Dendritic cell treated with granulocyte-macrophage colony-stimulating factor and Interleukin-4, amounts not matched to agents 40 ng/mL and 50 ng/mL, for 4 days (primary cell): ENCODE data around the gene CELF5.
"Not testable (repeated sequence)": the region's sequence is repeated elsewhere in the genome, so short reads cannot be mapped to it uniquely, and the experiment has no call there.

Experiments used
- H3K27ac Mint-ChIP-seq: one replicate; pipeline ENCODE4 v1.8.0; 2022; ENCODE audit warnings: mild to moderate bottlenecking, mixed read lengths
- H3K27me3 Mint-ChIP-seq: one replicate; pipeline ENCODE4 v1.8.0; 2022; ENCODE audit warnings: mild to moderate bottlenecking, mixed read lengths
- H3K36me3 Mint-ChIP-seq: one replicate; pipeline ENCODE4 v1.8.0; 2022; ENCODE audit warnings: low read depth, mixed read lengths
- H3K4me1 Mint-ChIP-seq: one replicate; pipeline ENCODE4 v1.8.0; 2022; ENCODE audit warnings: low read depth, mixed read lengths
- H3K4me3 Mint-ChIP-seq: one replicate; pipeline ENCODE4 v1.8.0; 2022; ENCODE audit warnings: mild to moderate bottlenecking, moderate library complexity, mixed read lengths
- H3K9me3 Mint-ChIP-seq: one replicate; pipeline ENCODE4 v1.8.0; 2022; ENCODE audit warnings: mixed read lengths
- intact Hi-C: fragments of 100-400 bp; cut with micrococcal nuclease; formaldehyde crosslinking; loops from one replicate; pipeline ENCODE4 v1.15.0; 2022

The CELF5 gene

DNA sequence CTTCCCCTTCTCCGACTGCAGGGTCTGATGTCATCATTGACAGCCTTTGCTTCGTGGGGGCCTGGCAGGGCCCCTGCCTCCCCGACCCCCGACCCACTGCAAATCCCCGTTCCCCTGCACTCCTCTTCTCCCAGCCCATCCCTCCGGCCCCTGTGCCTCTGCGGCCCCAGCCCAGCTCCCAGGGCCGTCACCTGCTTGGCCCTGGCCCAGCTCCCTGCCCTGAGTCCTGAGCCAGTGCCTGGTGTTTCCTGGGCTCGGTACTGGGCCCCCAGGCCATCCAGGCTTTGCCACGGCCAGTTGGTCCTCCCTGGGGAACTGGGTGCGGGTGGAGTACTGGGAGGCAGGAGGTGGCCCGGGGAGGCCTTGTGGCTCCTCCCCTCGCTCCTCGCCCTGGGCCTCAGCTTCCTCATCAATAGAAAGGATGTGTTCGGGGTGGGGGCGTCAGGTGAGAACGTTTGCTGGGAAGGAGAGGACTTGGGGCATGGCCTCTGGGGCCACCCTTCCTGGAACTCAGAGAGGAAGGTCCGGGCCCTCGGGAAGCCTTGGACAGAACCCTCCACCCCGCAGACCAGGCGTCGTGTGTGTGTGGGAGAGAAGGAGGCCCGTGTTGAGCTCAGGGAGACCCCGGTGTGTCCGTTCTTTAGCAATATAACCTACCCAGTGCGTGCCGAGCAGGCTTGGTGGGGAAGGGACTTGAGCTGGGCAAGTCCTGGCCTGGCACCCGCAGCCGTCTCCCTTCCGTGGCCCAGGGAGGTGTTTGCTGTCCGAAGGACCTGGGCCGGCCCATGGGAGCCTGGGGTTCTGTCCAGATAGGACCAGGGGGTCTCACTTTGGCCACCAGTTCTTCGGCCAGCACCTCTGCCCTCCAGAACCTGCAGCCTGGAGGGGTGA is 15.9 kb upstream of the CELF5 start:
- no peak overlapping the region for H3K27ac Mint-ChIP-seq
- H3K4me1 Mint-ChIP-seq: peaks cover 10% of the 10 kb centered on the region
- H3K4me3 Mint-ChIP-seq: no peak overlapping the region
- no peaks in the 10 kb centered on the region for H3K27me3 Mint-ChIP-seq
- H3K36me3 Mint-ChIP-seq: peaks cover 59% of the 10 kb centered on the region
- H3K9me3 Mint-ChIP-seq: no peaks in the 10 kb centered on the region
- intact Hi-C loops: no loop called here

DNA sequence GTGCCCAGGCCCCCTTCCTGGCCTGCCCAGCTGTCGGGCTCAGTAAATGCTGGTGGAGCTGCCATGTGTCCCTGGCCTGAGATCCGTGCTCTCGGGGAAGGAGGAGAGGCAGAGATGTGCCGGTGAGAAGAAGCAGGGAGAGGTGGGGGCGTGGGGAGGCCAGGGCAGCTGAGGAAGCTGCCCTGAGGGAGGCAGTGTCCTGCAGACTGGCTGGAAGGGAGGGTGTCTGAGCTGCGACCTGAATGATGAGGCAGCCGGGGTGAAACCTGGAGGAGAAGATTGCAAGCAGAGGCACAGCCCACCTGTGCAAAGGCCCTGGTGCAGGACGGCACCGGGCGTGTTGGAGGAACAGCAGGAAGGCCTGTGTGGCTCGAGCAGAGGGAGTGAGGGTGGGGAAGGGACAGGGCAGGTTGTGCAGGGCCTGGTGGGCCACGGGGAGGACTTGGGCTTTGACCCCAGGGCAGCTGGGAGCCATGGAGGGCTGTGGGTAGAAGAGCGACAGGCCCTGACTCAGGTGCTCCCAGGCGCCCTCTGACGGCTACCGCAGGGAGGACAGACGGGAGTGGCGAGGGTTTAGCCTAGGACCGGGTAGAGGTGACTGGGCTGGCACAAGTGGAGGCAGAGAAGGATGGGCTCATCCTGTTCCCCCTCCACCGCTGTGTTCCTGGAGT is 14.0 kb upstream of the CELF5 start:
- intact Hi-C loops: no loop called here
- Mint-ChIP-seq H3K9me3 (no peaks in the 10 kb centered on the region), H3K4me3 (no peak overlapping the region), H3K27me3 (no peaks in the 10 kb centered on the region), H3K4me1 (peaks cover 10% of the 10 kb centered on the region), H3K36me3 (peaks cover 39% of the 10 kb centered on the region), H3K27ac (no peak overlapping the region)

DNA sequence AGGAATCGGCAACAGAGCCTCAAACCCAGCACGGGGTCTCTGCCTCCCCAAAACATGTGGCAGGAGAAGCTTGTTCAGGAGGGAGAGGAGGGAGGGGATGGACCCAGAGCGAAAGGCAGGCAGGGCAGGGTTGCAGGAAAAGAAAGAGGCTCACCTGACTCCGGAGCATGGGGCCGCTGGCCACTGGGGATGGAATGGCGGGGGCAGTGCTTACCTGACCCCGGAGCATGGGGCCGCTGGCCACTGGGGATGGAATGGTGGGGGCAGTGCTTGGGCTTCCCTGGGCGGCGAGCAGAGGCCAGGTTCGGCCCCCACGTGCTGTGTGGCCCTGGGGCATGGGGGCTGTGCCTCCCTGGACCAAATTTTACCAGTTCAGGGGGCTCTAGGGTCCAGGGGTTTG is 13.3 kb upstream of the CELF5 start:
- H3K27me3 Mint-ChIP-seq: no peaks in the 10 kb centered on the region
- no peaks in the 10 kb centered on the region for H3K9me3 Mint-ChIP-seq
- H3K27ac Mint-ChIP-seq: no peak overlapping the region
- no peak overlapping the region for H3K4me3 Mint-ChIP-seq
- peaks cover 35% of the 10 kb centered on the region for H3K36me3 Mint-ChIP-seq
- intact Hi-C loops: no loop called here
- H3K4me1 Mint-ChIP-seq: peaks cover 10% of the 10 kb centered on the region

DNA sequence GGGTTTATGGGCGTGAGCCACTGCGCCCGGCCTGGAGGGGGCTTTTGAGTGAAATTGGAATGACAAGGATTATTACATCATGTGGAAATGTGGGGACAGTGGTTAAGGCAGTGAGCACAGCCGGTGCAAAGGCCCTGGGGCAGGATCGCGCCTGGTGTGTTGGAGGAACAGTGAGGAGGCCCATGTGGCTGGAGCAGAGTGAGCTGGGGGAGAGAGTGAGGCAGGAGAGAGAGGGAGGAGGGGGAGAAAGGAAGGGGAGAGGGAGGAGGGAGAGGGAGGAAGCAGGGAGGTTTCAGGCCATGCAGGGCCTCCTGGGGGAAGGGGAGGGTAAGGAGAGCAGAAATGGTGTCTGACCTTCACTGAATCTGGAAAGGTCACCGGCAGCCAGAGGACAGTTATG is 11.3 kb upstream of the CELF5 start:
- Mint-ChIP-seq H3K9me3 (no peaks in the 10 kb centered on the region), H3K27me3 (no peaks in the 10 kb centered on the region), H3K4me1 (peaks cover 6% of the 10 kb centered on the region), H3K27ac (no peak overlapping the region), H3K36me3 (peaks cover 15% of the 10 kb centered on the region), H3K4me3 (no peak overlapping the region)
- intact Hi-C loops: no loop called here

DNA sequence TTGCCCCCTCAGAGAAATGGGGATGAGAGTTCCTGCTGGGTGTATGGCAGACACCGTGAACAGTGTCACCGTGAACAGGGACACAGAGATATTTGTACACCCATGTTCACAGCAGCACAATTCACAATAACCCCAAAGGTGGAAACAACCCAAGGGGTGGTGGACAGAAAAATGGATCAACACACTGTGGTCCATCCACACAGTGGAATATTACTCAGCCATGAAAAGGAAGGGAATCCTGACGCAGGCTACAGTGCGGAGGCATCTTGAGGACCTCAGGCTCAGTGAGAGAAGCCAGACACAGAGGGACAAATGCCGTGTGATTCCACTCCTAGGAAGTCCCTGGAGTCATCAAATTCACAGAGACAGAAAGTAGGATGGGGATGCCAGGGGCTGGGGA is 7.6 kb upstream of the CELF5 start:
- no peaks in the 10 kb centered on the region for H3K9me3 Mint-ChIP-seq
- H3K27ac Mint-ChIP-seq: no peak overlapping the region
- no peak overlapping the region for H3K4me3 Mint-ChIP-seq
- peaks cover 5% of the 10 kb centered on the region for H3K27me3 Mint-ChIP-seq
- H3K36me3 Mint-ChIP-seq: no peaks in the 10 kb centered on the region
- intact Hi-C loops: no loop called here
- no peaks in the 10 kb centered on the region for H3K4me1 Mint-ChIP-seq

DNA sequence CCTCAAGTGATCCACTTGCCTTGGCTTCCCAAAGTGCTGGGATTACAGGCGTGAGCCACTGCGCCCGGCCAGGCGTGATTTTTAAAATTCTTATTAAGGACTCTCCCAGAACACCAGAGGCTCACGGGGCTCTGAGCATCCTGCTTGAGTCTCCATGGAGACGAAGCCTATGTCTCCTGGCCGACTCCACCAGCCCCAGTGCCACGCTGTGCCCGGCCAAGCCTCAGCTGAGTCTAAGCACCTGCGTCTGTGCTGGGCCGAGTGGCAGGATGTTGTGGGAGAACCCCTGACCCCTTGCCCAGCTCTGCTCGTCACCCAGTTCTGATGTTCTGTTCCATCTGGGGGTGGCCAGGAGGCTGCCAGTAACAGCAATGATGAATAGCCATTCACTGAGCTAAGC is 3.9 kb upstream of the CELF5 start:
- Mint-ChIP-seq H3K27ac (no peak overlapping the region), H3K27me3 (peaks cover 26% of the 10 kb centered on the region)

DNA sequence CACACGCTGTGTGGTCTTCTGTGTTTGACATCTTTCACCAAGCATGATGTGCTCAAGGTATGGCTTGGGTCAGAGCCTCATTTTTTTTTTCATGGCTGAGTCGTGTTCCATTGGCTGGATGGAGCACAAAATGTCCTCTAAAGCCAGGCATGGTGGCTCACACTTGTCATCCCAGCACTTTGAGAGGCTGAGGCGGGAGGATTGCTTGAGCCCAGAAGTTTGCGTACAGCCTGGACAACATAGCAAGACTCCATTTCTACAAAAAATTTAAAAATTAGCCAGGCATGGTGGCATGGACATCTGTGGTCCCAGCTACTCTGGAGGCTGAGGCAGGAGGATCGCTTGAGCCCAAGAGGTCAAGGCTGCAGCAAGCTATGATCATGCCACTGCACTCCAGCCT is 2.9 kb upstream of the CELF5 start:
- H3K36me3 Mint-ChIP-seq, H3K27ac Mint-ChIP-seq, H3K4me1 Mint-ChIP-seq, H3K4me3 Mint-ChIP-seq, intact Hi-C loops, H3K9me3 Mint-ChIP-seq: not testable (repeated sequence)
- H3K27me3 Mint-ChIP-seq: peaks cover 36% of the 10 kb centered on the region

More for the DNA sequence above, 3.9 kb upstream of the CELF5 start:
- Mint-ChIP-seq H3K36me3 (no peaks in the 10 kb centered on the region), H3K9me3 (no peaks in the 10 kb centered on the region), H3K4me1 (no peaks in the 10 kb centered on the region), H3K4me3 (no peak overlapping the region)
- intact Hi-C loops: no loop called here

DNA sequence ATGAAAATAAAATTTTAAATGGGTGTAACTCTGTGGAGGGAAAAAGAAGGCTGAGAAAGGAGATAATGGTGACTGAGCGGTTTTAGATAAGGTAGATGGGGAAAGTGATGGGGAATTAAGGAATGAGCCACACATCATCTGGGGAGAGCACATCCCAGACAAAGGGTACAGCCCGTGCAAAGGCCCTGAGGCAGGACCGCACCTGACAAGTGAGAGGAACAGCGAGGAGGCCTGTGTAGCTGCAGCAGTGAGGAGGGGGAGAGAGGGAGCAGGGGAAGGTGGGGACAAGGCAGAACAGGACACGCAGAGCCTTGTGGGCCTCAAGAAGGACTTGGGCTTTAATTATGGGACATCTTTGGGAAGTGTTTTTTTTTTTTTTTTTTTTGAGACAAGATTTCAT is 1.8 kb upstream of the CELF5 start:
- Mint-ChIP-seq H3K27me3 (peaks cover 48% of the 10 kb centered on the region), H3K4me3 (no peak overlapping the region), H3K27ac (no peak overlapping the region), H3K4me1 (no peaks in the 10 kb centered on the region), H3K36me3 (no peaks in the 10 kb centered on the region), H3K9me3 (no peaks in the 10 kb centered on the region)
- intact Hi-C loops: no loop called here

DNA sequence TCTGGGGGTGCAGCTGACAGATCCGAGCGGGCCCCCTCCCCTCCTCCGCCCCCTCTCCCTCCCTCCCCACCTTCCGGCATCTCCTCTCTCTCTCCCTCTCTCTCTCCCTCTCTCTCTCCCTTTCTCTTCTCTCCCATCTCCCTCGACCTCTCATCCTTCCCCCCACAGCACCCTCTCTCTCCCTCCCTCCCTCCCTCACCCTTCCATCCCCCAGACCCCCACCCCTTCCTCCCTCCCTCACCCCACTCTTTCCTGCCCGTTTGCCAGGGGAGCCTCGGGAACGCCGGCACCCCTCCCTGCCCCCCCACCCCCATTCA is 666 bp downstream of the CELF5 start:
- H3K9me3 Mint-ChIP-seq: no peaks in the 10 kb centered on the region
- intact Hi-C loops: no loop called here
- peak overlapping the region; percentile 23 for H3K4me3 Mint-ChIP-seq
- H3K27ac Mint-ChIP-seq: no peak overlapping the region
- peaks cover 54% of the 10 kb centered on the region for H3K27me3 Mint-ChIP-seq
- H3K36me3 Mint-ChIP-seq: no peaks in the 10 kb centered on the region
- no peaks in the 10 kb centered on the region for H3K4me1 Mint-ChIP-seq

DNA sequence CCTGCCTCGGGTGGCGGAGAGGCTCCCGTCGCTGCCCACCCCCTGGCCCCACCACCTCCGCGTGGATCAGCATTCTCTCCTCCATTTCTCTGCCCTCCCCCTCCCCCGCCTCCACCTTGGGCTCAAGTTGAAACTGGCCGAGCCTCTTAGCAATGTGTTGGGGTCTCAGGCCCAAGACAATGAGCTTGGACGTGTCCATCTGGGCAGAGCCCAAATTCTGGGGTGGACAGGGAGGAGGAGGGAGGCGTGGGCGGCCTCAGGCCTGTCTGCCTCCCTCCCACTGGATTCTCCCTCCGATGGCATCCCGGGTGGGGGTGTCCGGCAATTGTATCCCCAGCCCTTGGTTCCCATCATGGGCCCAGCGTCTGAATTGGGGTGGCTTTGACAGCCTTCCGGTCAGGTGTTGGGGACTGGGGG is 1.2 kb downstream of the CELF5 start:
- H3K27ac Mint-ChIP-seq: no peak overlapping the region
- intact Hi-C loops: no loop called here
- H3K4me3 Mint-ChIP-seq: no peak overlapping the region

DNA sequence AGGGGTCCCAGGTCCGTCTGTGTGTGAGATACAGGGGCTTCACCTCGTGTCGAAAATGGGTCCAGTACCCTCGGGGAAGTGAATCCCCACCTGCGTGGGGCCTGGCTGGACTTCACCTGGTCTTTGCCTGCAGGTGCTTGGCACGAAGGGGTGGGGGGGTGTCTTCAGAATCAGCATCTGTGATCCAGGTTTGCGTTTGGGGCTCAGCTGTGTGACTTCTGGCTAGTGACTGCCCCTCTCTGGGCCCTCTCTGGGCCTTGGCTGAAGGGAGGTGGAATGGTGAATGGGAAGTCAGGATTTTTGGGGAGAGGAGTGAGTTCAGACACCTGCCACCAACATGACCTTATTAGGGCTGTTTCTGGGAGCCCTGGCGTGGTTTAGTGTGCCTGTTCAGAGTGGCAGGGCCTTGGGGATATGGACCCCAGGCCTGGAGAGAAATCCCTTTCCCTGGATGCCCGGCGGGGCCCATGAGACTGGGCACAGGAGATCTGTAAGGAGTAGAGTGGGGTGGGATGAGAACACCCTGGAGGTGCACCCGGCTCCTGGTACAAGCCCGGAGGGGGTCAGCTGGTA is 2.7 kb downstream of the CELF5 start:
- intact Hi-C loops: no loop called here
- Mint-ChIP-seq H3K9me3 (no peaks in the 10 kb centered on the region), H3K36me3 (no peaks in the 10 kb centered on the region), H3K4me1 (no peaks in the 10 kb centered on the region), H3K27ac (no peak overlapping the region), H3K27me3 (peaks cover 49% of the 10 kb centered on the region), H3K4me3 (no peak overlapping the region)

More for the DNA sequence above, 1.2 kb downstream of the CELF5 start:
- no peaks in the 10 kb centered on the region for H3K9me3 Mint-ChIP-seq
- H3K27me3 Mint-ChIP-seq: peaks cover 54% of the 10 kb centered on the region
- H3K36me3 Mint-ChIP-seq: no peaks in the 10 kb centered on the region
- H3K4me1 Mint-ChIP-seq: no peaks in the 10 kb centered on the region

DNA sequence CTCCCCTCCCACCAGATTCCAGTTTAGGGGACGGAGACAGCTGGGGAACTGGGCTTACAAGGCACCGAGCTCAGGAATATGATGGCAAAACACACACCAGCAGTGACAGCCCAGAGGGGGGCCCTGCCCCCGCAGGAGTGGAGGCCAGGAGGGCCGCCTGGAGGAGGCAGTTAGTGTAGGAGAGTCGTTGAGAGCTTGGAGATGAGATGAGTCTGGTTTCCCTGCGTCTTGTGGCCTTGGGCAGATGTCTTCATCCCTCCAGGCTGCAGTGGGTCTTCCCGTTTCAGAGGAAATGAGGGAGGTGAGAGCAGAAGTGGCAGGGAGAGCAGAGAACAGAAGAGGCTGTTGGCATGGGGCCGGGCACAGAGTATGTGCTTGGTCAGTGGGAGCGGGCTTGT is 4.9 kb downstream of the CELF5 start:
- Mint-ChIP-seq H3K36me3 (no peaks in the 10 kb centered on the region), H3K4me3 (no peak overlapping the region), H3K27me3 (peaks cover 45% of the 10 kb centered on the region), H3K4me1 (no peaks in the 10 kb centered on the region), H3K27ac (no peak overlapping the region), H3K9me3 (no peaks in the 10 kb centered on the region)
- intact Hi-C loops: no loop called here

DNA sequence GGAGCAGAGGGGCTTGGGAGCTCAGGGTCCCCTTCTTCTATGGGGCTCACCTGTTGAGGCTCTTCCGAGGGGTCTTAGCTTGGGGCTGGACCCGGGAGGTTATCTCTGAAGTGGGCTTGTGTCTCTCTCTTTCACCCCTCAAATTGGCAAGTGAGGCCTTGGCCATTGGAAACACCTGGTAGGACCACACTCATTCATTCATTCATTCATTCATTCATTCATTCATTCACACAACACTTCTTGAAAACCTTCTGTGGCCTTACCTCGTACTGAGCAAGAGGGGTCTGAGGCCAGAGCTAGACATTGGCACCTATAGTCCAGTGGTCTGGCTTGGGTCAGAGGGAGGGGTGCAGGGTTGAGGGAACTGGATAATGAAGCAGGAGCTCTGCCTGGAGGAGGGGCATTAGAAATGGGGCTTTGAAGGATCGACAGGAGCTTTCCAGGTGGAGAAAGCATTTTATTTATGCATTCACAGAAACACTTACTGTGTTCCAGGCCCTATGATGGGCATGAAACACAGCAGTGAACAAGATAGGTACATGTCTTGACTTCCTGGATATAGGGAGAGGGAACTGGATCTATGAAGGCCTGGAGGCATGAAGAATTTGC is 5.5 kb downstream of the CELF5 start:
- H3K4me1 Mint-ChIP-seq: no peaks in the 10 kb centered on the region
- peaks cover 46% of the 10 kb centered on the region for H3K27me3 Mint-ChIP-seq
- H3K36me3 Mint-ChIP-seq: no peaks in the 10 kb centered on the region
- H3K4me3 Mint-ChIP-seq: no peak overlapping the region
- no peak overlapping the region for H3K27ac Mint-ChIP-seq
- intact Hi-C loops: no loop called here
- no peaks in the 10 kb centered on the region for H3K9me3 Mint-ChIP-seq

DNA sequence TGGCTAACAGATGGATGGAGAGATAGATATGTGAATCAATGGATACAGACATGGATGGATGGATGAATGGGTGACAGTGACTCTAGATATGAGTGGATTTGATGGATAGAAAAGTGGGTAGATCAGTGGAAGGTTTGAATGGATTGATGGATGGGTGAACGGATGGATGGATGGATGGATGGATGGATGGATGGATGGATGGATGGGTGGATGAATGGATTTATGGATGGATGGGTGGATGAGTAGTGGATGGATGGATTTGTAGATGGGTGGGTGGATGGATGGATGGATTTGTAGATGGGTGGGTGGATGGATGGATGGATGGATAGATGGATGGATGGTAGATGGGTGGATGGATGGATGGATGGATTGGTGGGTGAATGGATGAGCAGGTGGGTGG is 6.8 kb downstream of the CELF5 start:
- intact Hi-C loops: no loop called here
- H3K27ac Mint-ChIP-seq: no peak overlapping the region

More for the DNA sequence above, 6.8 kb downstream of the CELF5 start:
- Mint-ChIP-seq H3K4me3 (no peak overlapping the region), H3K4me1 (no peaks in the 10 kb centered on the region), H3K36me3 (no peaks in the 10 kb centered on the region), H3K27me3 (peaks cover 37% of the 10 kb centered on the region), H3K9me3 (no peaks in the 10 kb centered on the region)
